GM10847 (cell line): ENCODE data around the gene ARF3.

Source experiments
- POLR2A ChIP-seq: IDR thresholded peaks from 2 replicates; pipeline ENCODE4 v1.6.1; 2011; ENCODE audit not compliant: insufficient read length; ENCODE audit errors: extremely low read depth

ARF3 gene

DNA sequence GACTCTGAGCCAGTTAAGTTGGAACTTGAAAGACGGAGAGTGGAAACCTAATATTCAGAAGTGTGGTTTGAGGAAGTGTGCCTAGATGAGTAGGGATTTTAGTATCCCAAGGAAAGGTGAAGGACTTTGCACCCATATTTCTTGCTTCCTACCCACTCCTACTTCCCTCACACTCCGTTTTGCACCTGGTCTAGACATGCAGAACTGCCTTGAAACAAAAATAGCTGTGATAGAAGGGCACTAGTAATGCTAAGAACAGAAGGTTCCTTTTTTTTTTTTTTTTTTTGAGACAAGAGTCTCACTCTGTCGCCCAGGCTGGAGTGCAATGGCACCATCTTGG is 732 bp upstream of the ARF3 start:
- no peak for TF ChIP-seq POLR2A

DNA sequence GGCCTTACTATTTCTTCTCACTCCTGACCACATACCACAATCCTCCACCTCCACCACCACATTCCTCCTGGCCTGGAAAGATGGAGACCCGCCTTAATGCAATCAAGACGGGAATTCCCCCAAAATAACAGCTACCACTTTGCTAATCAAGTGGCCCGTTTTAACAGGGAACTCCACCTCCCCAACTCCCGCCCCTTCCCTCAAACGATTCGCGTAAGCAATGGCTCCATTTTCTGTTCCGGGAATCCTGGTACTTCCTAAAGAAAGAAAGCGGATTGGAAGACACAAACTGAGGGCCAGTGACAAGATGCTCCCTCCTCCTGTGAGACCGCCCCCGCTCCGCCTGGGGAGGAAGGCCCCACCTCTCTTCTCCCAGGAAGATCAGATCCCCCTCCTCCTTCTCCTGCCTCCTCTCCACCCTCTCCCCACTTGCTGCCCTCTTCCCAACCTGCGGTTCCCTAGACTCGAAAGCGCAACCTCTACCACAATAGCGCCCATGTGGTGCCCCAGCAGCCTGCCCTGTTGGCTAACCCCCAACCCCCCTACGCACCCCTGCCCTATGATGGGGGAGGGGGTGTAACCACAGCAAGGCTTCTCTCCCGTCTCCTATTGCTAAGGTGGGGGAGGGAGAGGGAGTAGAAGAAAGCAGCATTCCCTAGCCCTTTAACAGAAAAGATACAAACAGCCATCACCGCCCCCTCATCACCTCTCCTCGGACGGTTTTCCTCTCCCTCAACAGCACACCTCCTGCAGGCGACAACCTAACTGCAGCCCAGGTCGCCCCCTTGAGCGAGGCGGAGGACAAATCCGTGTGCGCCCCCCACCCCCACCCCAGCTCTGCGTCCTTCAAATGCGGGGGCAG is 777 bp downstream of the ARF3 start:
- TF ChIP-seq POLR2A = no peak

DNA sequence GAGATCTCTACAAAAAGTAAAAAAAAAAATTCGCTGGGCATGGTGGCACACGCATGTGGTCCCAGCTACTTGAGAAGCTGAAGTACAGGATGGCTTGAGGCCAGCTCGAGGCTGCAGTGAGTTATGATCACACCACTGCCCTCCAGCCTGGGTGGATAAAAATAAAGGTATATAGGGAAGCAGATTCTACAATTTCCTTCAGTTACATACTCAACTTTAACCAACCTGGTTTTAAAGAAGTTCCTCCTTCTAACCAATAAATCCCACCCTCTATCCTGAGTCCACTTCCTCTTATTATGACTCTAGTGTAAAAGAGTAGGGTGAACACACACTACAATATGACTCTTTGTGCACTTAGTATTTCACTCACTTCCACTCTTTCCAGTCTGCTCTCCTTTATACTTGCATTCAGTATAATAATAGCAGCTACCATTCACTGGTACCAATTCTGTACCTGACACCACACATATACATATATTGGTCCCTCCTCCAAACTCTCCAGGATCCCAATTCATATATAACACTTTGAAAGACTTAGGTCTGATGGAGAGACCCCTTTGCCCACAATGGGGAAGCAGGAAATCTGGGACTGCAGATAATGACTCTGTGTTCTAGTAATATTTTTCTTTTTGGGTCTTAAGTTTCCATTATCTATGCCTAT is 2.3 kb downstream of the ARF3 start:
- no peak for TF ChIP-seq POLR2A

DNA sequence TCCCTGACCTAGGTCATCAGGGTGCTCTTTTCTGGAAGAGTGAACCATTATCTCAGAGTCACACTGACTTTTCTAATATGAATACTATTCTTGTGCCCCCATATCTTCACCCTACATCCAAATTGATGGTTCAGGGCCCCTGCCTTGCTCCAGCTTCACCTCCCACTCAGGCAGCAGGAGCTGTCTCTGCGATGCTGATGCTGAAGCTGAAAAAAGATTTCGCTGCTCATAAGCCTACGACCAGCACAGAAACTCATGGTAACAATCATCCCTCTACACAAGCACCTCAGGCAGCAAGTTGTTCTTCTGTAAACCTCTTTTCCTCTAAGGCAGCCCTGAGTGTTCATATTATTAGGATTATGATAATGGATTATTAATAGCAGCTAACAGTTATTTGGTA is 3.2 kb downstream of the ARF3 start:
- TF ChIP-seq POLR2A = no peak

DNA sequence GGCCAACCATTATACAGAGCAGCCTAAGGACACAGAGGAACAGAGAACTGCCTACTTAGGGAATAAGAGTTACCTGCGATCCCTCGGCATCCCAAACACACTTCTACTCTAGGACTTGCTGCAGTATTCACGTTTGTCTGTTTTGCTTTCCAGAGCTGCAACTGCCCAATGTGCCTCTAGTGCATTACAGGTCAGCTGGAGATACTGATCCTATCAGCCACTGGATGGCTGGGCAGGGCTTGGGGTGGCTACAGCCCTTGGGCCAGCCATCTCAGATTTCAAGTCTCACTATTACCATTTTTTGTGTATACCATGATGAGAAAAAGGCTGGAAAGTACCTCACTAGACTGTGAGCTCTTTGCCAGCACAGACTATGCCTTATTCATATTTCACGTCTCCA is 4.6 kb downstream of the ARF3 start:
- no peak for TF ChIP-seq POLR2A

DNA sequence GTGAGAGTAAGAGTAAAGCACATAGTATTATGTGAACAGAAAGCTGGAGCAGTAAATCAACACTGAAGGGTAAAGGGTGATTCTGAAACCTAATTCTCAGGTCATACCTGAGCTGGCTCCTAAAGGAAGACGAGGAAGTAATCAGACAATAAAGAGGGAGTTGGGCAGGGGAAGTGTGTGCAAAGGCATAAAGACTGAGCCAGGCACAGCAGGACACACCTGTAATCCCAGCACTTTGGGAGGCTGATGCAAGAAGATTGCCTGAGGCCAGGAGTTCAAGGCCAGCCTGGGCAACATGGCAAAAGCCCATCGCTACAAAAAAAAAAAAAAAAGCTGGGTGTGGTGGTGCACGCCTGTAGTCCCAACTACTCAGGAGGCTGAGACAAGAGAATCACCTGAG is 9.6 kb downstream of the ARF3 start:
- no peak for TF ChIP-seq POLR2A

DNA sequence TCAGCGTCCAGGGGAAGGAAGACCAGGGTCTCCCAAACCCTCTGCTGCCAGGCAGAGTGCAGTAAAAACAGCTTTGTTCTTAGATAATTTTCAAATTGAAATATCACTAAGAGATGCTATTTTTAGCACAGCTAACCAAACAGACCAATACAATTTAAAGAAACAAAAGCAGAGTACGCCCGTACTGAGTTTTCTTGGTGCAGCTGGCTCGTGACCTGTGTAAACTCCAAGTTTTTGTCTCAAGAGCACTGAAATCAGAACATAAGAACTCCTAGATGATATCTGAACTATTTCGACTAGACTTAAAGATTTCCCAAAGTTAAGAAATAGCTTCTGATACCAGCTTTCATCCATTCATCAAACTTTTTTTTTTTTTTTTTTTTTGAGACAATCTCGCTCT is 10.3 kb downstream of the ARF3 start:
- TF ChIP-seq POLR2A = no peak

DNA sequence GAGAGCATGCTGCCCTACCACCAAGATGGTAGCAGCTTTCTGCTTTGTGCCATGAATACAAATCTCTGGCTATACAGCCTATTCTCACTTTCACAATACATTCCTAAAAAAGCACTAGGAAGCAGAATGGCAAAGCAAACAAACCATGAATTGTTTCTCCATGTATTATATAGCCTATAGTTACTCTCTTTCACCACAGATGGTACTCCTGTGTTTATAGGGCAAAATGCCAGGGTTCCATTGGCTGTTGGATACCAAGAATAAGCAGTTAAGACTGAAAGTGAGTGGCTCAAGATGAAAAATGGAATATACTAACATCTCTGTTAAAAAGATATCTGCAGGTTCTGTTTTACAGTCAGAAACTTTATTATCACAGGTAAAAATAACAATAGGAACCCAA is 11.1 kb downstream of the ARF3 start:
- no peak for TF ChIP-seq POLR2A

DNA sequence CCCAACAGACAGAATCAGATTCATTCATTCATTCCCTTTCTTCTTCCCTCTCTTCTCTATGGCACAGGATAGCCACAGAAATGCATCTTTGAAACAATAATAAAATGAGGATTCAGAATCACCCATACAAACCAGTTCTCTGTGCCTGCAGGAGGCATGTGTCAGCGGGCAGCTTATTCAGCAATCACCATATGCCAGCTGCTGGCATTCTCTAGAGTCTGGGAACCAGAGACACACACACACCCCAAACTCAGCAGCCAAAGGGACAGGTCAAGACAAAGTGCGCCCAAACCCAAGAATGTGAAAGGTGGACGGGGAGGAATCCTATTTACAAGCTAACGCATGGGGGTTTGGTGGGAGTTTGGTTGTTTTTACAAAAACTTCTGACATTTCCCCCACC is 14.1 kb downstream of the ARF3 start:
- TF ChIP-seq POLR2A = no peak

DNA sequence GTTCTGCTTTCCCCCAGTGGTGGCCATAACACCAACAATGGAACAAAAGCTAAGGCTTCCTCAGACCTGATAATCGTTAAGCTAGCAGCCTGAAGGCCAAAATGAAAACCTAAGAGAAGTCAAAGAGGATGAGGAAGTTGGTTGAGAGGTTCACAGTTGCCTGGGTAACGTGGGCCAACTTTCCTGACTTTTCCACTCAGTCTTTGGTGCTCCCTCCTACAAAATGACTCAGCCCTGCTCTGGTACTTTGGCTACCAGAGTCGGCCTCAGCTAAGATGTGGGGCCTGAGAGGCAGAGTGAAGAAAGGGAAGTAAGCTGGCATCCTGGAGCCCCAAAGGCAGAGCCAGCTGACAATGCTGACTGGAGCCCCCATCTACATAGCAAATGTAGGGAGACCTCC is 17.1 kb downstream of the ARF3 start:
- no peak for TF ChIP-seq POLR2A

DNA sequence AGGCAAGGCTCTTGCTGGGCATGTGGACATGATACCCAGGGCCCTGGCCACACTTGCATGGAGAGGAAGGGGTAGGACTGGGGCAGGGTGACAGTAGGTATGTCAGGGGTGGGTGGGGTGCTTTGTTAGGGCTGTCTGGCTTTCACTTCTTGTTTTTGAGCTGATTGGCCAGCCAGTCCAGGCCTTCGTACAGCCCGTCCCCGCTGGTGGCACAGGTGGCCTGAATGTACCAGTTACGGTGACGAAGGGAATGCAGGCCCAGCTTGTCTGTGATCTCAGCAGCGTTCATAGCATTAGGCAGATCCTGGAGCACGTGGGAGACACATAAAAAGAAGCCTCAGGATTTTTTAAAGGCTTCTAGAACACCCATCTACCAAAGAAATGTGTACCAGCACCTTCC is 18.5 kb downstream of the ARF3 start:
- no peak for TF ChIP-seq POLR2A

DNA sequence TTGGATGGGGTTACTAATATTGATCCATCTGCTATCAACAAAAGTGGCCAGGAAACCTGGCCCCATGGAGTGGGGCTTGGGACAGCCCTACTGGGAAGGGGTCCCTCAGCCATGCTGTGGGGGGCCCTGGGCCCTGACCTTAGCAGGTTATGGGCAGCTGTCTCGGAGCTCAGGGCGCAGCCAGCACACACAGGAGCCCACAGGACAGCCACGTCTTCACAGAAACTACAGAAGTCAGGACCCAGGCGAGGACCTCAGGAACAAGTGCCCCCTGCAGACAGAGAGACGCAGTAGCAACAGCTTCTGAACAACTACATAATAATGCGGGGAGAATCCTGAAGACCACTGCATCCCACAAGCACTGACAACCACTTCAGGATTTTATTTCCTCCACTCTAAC is 20.1 kb downstream of the ARF3 start:
- TF ChIP-seq POLR2A = no peak

DNA sequence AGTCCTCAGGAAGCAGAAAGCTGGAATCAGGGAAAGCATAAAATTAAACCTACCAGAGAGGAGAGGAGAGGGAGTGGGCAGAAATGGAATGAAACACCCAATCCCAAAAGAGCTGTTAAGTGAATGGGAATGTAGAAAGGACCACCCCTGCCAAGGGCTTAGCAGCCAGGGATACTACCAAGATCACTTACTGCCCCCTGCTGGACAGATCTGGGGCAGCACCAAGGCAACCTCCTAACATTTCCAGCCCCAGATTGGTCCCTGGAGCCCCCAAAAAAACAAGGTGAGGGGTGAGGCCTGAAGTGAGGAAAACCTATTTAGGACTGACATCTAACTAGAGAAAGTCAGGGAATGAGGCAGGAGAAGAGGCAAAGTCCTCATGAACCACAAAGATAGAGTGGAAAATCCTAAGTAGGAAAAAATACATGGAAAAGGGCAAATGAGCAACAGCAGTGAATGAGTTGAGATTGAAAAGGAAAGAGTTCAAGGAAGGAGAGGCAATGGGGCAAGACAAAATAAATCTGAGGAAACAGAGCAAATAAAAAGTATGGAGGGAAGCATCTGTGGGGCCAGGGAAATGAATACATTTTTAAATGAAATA is 20.8 kb downstream of the ARF3 start:
- TF ChIP-seq POLR2A = no peak

DNA sequence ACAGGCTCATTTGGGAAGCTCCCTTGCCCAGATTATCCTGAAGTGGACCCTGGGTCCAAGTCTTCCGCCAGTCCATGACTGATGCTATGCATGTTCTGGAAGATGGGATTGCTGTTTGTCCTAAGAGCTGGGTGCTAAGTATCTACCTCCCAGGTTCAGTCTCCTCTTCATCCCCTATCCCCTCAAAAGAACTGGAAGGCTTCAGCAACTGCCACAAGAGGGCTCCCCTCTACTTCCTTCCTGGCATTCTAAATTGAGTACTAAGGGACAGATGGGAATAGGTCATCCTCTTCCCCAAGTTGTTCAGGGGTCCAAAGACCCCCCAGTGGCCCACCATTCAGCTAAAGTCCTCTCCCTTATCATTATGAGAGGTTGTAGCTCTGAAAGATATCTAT is 23.0 kb downstream of the ARF3 start:
- TF ChIP-seq POLR2A = no peak

DNA sequence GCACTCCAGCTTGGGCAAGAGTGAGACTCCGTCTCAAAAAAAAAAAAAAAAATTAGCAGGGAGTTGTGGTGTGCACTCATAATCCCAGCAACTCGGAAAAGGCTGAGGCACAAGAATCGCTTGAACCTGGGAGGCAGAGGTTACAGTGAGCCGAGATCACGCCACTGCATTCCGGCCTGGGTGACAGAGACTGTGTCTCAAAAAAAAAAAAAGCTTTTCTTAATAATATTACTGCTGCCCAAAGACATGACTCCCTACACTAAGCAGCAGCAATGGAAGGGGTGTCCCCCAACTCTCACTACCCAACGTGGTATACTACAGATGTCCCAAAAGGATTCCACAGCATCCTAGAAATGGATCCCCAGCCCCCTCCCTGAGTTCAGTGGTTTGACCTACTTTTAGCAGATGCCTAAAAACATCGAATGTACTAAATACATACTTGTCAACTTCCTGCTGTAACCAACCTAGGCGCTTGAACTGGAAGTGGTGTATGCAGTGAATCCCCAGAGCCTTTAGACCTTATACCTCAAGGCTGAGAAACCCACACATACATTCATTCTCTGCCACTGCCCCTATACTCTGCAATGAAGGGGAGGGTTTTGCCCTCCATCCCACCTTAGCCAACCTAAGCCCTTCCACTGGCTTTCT is 23.5 kb downstream of the ARF3 start:
- no peak for TF ChIP-seq POLR2A

DNA sequence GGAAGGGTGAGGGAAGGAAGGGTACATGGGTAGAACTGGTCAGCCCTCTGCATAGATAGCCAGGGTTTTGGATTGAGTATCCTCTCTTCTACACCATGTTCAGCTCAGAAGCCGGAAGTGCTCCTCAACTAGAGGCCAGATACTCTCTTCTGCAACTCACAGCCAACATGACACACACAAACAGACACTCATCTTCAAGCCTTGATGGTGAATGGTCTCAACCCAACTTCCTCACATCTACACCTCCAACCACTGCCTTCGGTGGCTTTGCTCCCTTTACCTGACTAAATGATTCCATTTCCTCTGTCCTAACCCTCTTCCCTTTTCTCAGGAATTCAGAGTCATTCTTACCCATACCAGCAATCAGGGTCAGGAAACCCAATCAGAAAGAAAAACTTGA is 24.4 kb downstream of the ARF3 start:
- TF ChIP-seq POLR2A = no peak

DNA sequence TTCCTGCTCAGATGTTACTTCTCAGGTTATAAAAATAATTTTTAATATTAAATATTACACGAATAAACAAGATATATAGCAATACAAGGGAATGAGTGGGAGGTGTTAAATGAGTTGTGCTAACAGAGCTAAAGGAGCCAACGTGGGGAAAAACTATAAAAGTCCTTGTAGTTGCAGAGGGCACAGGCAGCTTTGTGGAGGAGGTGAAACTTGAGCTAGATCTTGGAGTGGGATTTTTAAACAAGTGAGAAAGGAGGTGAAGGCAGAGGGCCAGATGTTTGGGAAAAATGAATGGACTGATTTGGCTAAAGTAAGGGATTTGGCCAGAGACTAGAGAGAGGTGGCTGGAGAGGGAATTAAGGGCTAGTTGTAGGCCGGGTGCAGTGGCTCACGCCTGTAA is 26.8 kb downstream of the ARF3 start:
- no peak for TF ChIP-seq POLR2A

DNA sequence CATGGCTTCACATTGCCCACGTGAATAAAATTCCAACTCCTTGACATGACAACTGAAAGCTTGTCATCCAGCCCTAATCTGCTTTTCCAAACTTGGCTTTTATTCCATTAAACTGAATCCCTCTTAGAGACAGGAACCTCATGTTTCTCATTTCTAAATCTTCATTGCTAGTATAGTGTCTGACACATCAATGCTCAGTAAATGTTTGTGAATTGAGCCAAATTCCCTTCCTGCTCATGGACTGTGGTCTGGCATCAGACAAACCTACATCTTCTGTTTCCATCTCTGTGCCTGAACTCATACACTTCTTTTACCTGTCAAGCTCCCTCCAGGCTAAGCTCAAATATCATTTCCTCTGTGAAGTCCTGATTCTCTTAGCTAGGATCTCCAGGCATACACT is 27.7 kb downstream of the ARF3 start:
- TF ChIP-seq POLR2A = no peak
